Thymus (tissue), 11 donors: ENCODE data around the gene KIF19. TPM values are rescaled to one million over a fixed set of nuclear protein-coding genes. Genes with fewer than 3 reads are reported as not detected.
"Not testable (repeated sequence)": the region's sequence is repeated elsewhere in the genome, so short reads cannot be mapped to it uniquely, and the experiment has no call there.

Source experiments
- DNase-seq, 9 donors: peaks; one replicate each; pipeline ENCODE4 v3.0.0-alpha.2; 2013; ENCODE audit warnings: low spot score in 9 of 9, low read depth in 6 of 9, missing footprints in 1 of 9
- H3K27ac ChIP-seq, 2 donors: one replicate each; pipeline ENCODE4 v1.5.1; 2013; ENCODE audit warnings: control low read depth in 1 of 2, low read depth in 1 of 2, low read length in 1 of 2, mild to moderate bottlenecking in 1 of 2, moderate library complexity in 1 of 2
- H3K27me3 ChIP-seq, 2 donors: one replicate each; pipeline ENCODE4 v1.5.1; 2013; ENCODE audit warnings: low read length in 1 of 2; ENCODE audit not compliant: control insufficient read depth in 2 of 2, insufficient read depth in 1 of 2
- H3K36me3 ChIP-seq, 2 donors: one replicate each; pipeline ENCODE4 v1.5.1; 2013; ENCODE audit warnings: low read length in 1 of 2, mild to moderate bottlenecking in 1 of 2, moderate library complexity in 1 of 2; ENCODE audit not compliant: control insufficient read depth in 2 of 2, insufficient read depth in 2 of 2
- H3K4me1 ChIP-seq, 2 donors: one replicate each; pipeline ENCODE4 v1.5.1; 2013; ENCODE audit warnings: low read length in 2 of 2; ENCODE audit not compliant: control insufficient read depth in 2 of 2, insufficient read depth in 2 of 2
- H3K4me3 ChIP-seq, 2 donors: one replicate each; pipeline ENCODE4 v1.5.1; 2013; ENCODE audit warnings: low read length in 2 of 2, control low read depth in 1 of 2, mild to moderate bottlenecking in 1 of 2
- H3K9me3 ChIP-seq, 2 donors: one replicate each; pipeline ENCODE4 v1.5.1; 2013; ENCODE audit warnings: low read length in 1 of 2, mild to moderate bottlenecking in 1 of 2; ENCODE audit not compliant: control insufficient read depth in 2 of 2, insufficient read depth in 1 of 2
- WGBS: extraction: QIAGEN DNeasy Blood & Tissue Kit; methylation state at CpG from one replicate; pipeline ENCODE4 v1.1.7; 2013; 5-methylcytosine and 5-hydroxymethylcytosine counted together
- polyA plus RNA-seq: library from polyadenylated mRNA; stranded (reverse); fragments of 200-250 nt; gene quantifications from one replicate; pipeline ENCODE4 v1.2.3, GENCODE V29; 2013
- total RNA-seq: library from RNA; stranded (reverse); fragments of 120-200 nt; gene quantifications from one replicate; pipeline ENCODE4 v1.2.4, GENCODE V29; 2013
- donor health status: healthy.

The KIF19 gene
- total and polyA plus RNA-seq, 2 donors = 4.7 to 5.2 TPM

DNA sequence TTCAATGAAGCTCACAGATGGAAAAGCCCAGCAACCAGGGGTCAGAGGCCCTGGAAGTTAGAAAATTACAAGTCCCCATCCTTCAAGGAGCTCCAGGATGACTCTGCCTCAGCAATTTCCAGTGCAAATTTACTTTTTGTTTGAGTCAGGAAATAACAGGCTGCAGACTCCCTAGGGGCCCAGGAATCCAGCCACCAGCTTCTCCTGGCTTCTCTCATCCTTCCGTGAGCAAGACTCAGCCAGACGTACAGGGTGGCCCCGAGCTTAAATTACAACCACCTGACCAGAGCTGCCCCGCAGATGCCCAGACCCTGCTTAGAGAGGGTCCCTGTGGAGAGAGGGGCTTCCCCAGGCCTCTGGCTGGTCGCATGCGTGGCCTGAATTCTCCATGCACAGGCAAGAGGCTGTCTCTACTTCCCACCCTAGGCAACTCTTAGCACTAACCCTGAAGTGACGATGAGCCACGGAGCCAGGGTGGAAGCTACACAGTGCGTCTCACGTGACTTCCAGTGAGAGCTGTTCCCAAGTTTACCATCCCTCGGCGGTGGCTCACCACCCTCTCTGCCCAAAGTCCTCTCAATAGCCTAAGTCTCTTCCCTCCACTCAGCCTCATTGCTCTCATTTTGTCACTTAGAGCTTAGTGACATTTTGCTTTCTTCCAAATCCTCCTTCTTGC is 68.4 kb downstream of the KIF19 start:
- Histone ChIP-seq H3K27me3 (no peaks in the 10 kb centered on the region), H3K9me3 (no peaks in the 10 kb centered on the region), H3K4me1 (peaks cover 0 to 43% of the 10 kb centered on the region in 2 donors), H3K4me3 (no peak overlapping the region), H3K36me3 (no peaks in the 10 kb centered on the region), H3K27ac (peak overlapping the region in 1 of 2 donors; percentile 8)
- 94% methylated on average over 12 of the region's 12 CpGs for WGBS
- DNase-seq = no peak

DNA sequence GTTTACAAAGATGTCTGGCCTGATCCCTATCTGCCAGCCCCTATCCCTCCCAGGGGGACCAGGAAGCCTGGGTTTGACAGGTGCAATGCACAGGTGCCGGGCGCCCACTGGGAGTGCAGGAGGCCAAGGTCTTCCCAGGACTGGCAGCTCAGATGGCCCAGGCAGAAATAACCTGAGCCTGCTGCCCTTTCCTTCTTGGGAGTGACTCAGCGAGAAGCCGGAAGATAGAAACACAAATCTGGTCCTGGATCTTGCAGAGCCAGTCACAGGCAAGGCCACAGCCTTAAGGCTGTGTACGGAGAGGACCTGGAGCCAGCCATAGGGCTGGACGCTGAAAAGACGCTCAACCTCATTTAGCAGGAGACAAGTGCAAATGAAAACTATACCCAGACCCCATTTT is 69.0 kb downstream of the KIF19 start:
- WGBS = 96% methylated on average over 7 of the region's 7 CpGs
- Histone ChIP-seq H3K27ac (no peak overlapping the region), H3K4me1 (peaks cover 0 to 39% of the 10 kb centered on the region in 2 donors), H3K9me3 (no peaks in the 10 kb centered on the region), H3K36me3 (no peaks in the 10 kb centered on the region), H3K27me3 (no peaks in the 10 kb centered on the region), H3K4me3 (no peak overlapping the region)
- no peak for DNase-seq

DNA sequence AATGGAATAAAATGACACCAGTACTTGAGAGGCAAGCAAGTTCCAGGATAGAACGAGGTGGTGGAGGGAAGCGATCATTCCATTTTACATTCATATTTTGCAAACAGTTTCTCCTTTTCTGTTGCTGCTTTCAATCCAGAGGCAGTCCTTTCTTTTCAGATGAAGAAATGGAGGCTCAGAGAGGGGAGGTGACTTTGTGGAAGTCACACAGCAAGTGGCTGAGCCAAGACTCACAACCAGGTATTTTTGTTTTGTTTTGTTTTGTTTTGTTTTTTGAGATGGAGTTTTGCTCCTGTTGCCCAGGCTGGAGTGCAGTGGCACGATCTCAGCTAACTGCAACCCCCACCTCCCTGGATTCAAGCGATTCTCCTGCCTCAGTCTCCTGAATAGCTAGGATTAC is 70.5 kb downstream of the KIF19 start:
- H3K36me3 ChIP-seq = no peaks in the 10 kb centered on the region
- H3K4me1 ChIP-seq = peaks cover 0 to 27% of the 10 kb centered on the region in 2 donors
- no peak for DNase-seq
- H3K27ac ChIP-seq = no peak overlapping the region
- WGBS = 94% methylated on average over 4 of the region's 4 CpGs
- no peaks in the 10 kb centered on the region for H3K9me3 ChIP-seq
- H3K4me3 ChIP-seq = no peak overlapping the region
- no peaks in the 10 kb centered on the region for H3K27me3 ChIP-seq

DNA sequence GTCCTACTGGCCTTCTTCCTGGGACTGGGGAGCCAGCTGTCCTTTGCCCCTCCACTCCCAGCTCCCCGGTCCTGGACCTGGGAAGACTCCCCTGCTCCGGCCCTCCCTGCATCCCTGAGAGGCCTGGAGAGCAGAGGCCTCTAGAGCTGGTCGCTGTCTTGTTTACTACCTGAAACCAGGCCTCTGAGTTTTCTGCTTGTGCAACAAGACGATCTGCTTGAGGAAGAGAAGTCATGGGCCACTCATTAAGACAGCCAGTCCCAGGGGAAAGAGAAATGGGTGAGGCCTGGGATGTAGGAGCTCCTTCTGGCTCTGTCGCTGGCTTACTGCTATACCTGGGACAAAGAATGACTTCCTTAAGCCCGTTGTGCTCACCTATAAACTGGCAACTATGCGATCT is 76.0 kb downstream of the KIF19 start:
- no peak for DNase-seq
- Histone ChIP-seq H3K4me1 (peaks cover 0 to 3% of the 10 kb centered on the region in 2 donors), H3K4me3 (no peak overlapping the region), H3K27ac (no peak overlapping the region), H3K36me3 (no peaks in the 10 kb centered on the region), H3K27me3 (no peaks in the 10 kb centered on the region), H3K9me3 (no peaks in the 10 kb centered on the region)
- WGBS = 97% methylated on average over 7 of the region's 7 CpGs

DNA sequence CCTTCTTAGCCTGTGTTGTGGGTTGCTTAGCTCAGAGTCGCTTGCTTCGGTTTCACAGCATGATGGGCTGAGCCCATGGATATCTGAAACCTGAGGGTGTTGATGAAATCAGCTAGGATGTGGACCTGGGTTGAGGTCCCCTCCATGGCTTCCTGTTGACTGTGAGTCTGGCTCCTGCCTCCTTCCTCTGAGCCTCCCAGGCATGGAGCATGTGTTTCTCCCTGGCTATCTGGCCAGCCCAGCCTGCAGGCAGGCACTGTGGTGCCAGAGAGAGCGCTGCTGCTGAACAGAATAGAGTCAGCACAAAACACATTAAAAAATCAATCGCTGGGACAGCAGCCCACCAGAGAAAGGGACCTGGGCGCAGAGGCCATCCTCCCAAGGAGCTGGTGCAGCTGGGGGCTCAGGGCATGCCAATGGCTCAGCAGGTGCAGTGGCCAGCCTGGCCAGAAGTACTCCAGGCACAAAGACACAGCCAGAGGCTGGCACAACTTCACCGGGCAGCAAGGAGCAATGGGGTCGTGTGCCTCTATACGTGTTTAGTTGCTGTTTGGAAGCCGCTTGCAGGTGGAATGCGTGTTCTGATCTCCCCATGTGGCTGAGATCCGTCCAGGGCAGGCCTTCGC is 77.6 kb downstream of the KIF19 start:
- H3K27ac ChIP-seq = no peak overlapping the region
- WGBS = 86% methylated on average over 12 of the region's 12 CpGs
- no peak for DNase-seq
- H3K4me3 ChIP-seq = no peak overlapping the region
- no peaks in the 10 kb centered on the region for H3K36me3 ChIP-seq
- H3K4me1 ChIP-seq = peaks cover 0 to 3% of the 10 kb centered on the region in 2 donors
- H3K27me3 ChIP-seq = no peaks in the 10 kb centered on the region
- H3K9me3 ChIP-seq = no peaks in the 10 kb centered on the region

DNA sequence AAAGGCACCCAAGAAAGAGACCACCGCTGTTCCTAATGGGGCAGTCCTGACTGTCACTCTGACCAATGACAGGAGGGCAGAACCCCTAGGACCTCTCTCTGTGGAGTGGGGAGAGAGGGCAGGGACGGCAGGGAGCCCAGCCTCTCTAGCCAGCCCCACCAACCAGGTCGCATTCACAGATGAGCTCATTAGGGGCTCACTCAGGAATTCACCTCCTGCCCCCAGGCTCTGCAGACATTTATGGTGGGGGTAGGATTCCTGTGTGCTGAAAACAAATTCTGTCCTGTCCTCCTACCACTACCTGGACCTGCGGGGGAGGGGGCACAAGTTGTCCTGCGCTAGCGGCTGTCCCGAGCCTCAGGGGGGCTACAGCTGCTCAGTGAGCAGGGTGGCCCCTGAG is 78.2 kb downstream of the KIF19 start:
- Histone ChIP-seq H3K4me1 (peaks cover 0 to 3% of the 10 kb centered on the region in 2 donors), H3K9me3 (no peaks in the 10 kb centered on the region), H3K4me3 (no peak overlapping the region), H3K27ac (no peak overlapping the region), H3K27me3 (no peaks in the 10 kb centered on the region), H3K36me3 (no peaks in the 10 kb centered on the region)
- no peak for DNase-seq
- WGBS = 94% methylated on average over 7 of the region's 7 CpGs

DNA sequence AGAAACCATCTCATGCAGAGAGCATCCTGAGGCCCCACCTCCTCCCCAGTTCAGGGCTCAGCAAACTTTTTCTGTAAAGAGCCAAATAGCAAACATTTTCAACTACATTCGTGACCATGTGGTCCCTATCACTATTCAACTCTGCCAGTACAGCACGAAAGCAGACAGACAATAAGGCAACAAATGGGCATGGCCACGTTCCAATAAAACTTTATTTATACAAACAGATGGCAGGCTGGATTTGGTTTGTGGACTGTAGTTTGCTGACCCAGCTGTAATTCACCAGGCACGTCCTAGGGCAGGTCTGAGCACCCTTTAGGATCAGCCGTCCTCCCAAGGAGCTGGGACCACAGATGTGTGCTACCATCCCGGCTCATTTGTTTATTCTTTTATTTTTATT is 78.8 kb downstream of the KIF19 start:
- H3K27ac ChIP-seq = no peak overlapping the region
- WGBS = 95% methylated on average over 6 of the region's 6 CpGs
- H3K9me3 ChIP-seq = no peaks in the 10 kb centered on the region
- no peak overlapping the region for H3K4me3 ChIP-seq
- peaks cover 0 to 5% of the 10 kb centered on the region in 2 donors for H3K4me1 ChIP-seq
- H3K27me3 ChIP-seq = no peaks in the 10 kb centered on the region
- H3K36me3 ChIP-seq = no peaks in the 10 kb centered on the region
- DNase-seq = no peak

DNA sequence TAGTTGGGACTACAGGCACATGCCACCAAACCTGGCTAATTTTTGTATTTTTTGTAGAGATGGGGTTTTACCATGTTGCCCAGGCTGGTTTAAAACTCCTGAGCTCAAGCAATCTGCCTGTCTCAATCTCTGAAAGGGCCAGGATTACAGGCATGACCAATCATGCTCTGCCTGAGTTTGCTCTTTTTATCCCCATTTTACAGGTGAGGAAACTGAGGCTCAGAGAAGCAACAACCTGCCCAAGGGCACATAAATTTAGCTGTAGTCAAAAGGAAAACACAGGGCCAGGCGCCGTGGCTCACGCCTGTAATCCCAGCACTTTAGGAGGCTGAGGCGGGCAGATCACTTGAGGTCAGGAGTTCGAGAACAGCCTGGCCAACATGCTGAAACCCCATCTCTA is 79.3 kb downstream of the KIF19 start:
- not testable (repeated sequence) for H3K4me1 ChIP-seq, H3K4me3 ChIP-seq, H3K9me3 ChIP-seq, H3K27me3 ChIP-seq, DNase-seq, H3K36me3 ChIP-seq, H3K27ac ChIP-seq
- WGBS = 99% methylated on average over 5 of the region's 5 CpGs
